ENCODE results near the gene CAMSAP2. TPM values are rescaled to one million over a fixed set of nuclear protein-coding genes. Genes with fewer than 3 reads are reported as not detected.
"Not testable (repeated sequence)": the region's sequence is repeated elsewhere in the genome, so short reads cannot be mapped to it uniquely, and the experiment has no call there.

CAMSAP2 gene
- total RNA-seq, 1 donor from 2014 or later: 23.0 TPM

DNA sequence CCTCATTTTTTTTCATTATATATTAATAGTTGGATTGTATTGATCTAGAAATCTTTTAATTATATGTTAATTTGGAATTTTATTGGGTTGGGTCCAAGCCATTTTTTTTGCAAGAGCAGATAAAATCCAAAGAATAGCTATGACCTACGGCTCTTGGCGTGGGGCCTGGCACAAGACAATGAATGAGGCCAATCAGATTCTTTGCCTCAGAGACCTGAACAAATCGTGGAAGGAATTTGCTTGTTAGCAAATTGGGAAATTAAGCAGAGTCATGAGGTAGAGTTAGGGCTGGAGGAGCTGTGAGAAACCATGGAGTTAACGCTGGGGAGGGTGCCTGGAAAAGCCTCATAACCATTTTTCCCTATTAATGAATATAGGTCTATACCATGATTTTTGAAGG, 40.1 kb downstream of the CAMSAP2 start:
- H3K9ac ChIP-seq (ENCODE audit: low read depth in 1 of 3, low read length in 3 of 3): no peak overlapping the region
- H3K4me3 ChIP-seq (ENCODE audit: low read length in 3 of 3): no peak overlapping the region
- H3K4me1 ChIP-seq (ENCODE audit: control insufficient read depth in 3 of 3, insufficient read depth in 3 of 3, low read length in 3 of 3): peaks cover 7 to 18% (median 16%) of the 10 kb centered on the region in 3 donors
- H3K27ac ChIP-seq (ENCODE audit: low read depth, low read length): no peak overlapping the region
- peaks cover 0 to 2% (median 0%) of the 10 kb centered on the region in 3 donors for H3K36me3 ChIP-seq (ENCODE audit: control insufficient read depth in 3 of 3, insufficient read depth in 3 of 3, low read length in 3 of 3)
- H3K27me3 ChIP-seq (ENCODE audit: control insufficient read depth in 3 of 3, insufficient read depth in 3 of 3, low read length in 3 of 3): no peaks in the 10 kb centered on the region
- no peaks in the 10 kb centered on the region for H3K9me3 ChIP-seq (ENCODE audit: control insufficient read depth in 3 of 3, low read length in 3 of 3)

GRCh38 chr1:200779326-200779725, 40.6 kb downstream of the CAMSAP2 start:
- peaks cover 7 to 13% (median 13%) of the 10 kb centered on the region in 3 donors for H3K4me1 ChIP-seq (ENCODE audit: control insufficient read depth in 3 of 3, insufficient read depth in 3 of 3, low read length in 3 of 3)
- peaks cover 0 to 2% (median 0%) of the 10 kb centered on the region in 3 donors for H3K36me3 ChIP-seq (ENCODE audit: control insufficient read depth in 3 of 3, insufficient read depth in 3 of 3, low read length in 3 of 3)
- H3K27ac ChIP-seq (ENCODE audit: low read depth, low read length): no peak overlapping the region

DNA sequence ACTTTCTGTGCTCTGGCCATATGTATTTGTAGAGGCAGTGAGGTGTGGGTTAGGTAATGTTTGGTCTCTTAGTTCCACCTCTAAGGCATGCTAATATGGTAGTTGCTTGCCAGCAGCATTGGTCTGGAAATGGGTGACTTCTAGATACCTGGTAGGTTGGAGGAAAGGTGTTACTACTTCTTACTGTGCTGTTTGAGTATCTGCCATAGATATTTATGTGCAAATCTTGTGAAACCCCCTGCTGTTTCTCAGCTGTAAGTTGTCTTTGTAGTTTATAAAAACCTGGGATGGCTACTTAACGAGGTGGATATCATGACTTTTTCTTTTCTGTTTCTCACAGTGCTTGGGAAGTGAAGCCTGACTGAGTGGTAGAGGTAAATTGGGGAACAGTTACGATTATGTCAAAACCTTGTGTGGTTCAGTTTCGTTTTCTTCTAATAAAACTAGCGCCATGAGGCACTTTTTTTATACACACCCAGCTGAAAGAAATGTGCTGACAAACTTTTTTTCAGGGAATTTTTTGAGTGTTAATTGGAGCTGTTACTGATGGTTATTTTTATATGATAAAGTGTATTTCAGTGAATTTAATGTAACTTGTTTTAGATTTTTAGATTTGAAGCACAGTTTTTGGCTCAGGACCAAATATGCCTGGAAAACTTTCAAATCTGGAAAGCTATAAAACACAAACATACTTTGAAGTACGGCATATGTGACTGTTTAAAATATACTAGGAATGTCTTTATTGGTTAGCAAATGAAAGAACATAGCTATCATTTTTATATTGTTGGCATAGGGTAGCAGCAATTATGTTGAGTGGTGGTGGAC, 42.1 kb downstream of the CAMSAP2 start:
- Histone ChIP-seq H3K36me3 (ENCODE audit: control insufficient read depth in 3 of 3, insufficient read depth in 3 of 3, low read length in 3 of 3) (peaks cover 0 to 2% (median 0%) of the 10 kb centered on the region in 3 donors), H3K9ac (ENCODE audit: low read depth in 1 of 3, low read length in 3 of 3) (no peak overlapping the region), H3K4me3 (ENCODE audit: low read length in 3 of 3) (peak overlapping the region in 1 of 3 donors; percentile 33), H3K27ac (ENCODE audit: low read depth, low read length) (no peak overlapping the region), H3K27me3 (ENCODE audit: control insufficient read depth in 3 of 3, insufficient read depth in 3 of 3, low read length in 3 of 3) (no peaks in the 10 kb centered on the region), H3K4me1 (ENCODE audit: control insufficient read depth in 3 of 3, insufficient read depth in 3 of 3, low read length in 3 of 3) (peaks cover 6 to 8% (median 7%) of the 10 kb centered on the region in 3 donors), H3K9me3 (ENCODE audit: control insufficient read depth in 3 of 3, low read length in 3 of 3) (no peaks in the 10 kb centered on the region)

More at GRCh38 chr1:200779326-200779725, 40.6 kb downstream of the CAMSAP2 start:
- Histone ChIP-seq H3K9me3 (ENCODE audit: control insufficient read depth in 3 of 3, low read length in 3 of 3) (no peaks in the 10 kb centered on the region), H3K9ac (ENCODE audit: low read depth in 1 of 3, low read length in 3 of 3) (no peak overlapping the region), H3K27me3 (ENCODE audit: control insufficient read depth in 3 of 3, insufficient read depth in 3 of 3, low read length in 3 of 3) (no peaks in the 10 kb centered on the region), H3K4me3 (ENCODE audit: low read length in 3 of 3) (no peak overlapping the region)

DNA sequence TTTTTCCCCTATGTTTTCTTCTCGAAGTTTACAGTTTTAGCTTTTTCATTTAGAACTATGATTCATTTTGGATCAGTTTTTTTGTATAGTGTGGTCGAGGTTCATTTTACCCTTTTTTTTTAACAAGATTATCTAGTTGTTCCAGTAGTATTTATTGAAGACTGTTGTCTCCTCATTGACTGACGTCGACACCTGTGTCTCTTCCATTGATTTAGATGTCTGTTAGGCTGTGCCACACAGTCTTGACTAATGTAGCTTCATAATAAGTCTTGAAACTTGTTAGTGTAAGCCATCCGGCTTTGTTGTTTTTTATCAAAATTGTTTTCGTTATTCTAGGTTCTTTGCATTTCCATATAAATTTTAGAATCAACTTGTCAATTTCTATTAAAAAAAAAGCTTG, 45.2 kb downstream of the CAMSAP2 start:
- no peak overlapping the region for H3K27ac ChIP-seq (ENCODE audit: low read depth, low read length)
- H3K9ac ChIP-seq (ENCODE audit: low read depth in 1 of 3, low read length in 3 of 3): no peak overlapping the region
- peaks cover 0 to 2% (median 0%) of the 10 kb centered on the region in 3 donors for H3K36me3 ChIP-seq (ENCODE audit: control insufficient read depth in 3 of 3, insufficient read depth in 3 of 3, low read length in 3 of 3)
- H3K4me3 ChIP-seq (ENCODE audit: low read length in 3 of 3): no peak overlapping the region
- peaks cover 0 to 10% (median 5%) of the 10 kb centered on the region in 3 donors for H3K4me1 ChIP-seq (ENCODE audit: control insufficient read depth in 3 of 3, insufficient read depth in 3 of 3, low read length in 3 of 3)
- no peaks in the 10 kb centered on the region for H3K27me3 ChIP-seq (ENCODE audit: control insufficient read depth in 3 of 3, insufficient read depth in 3 of 3, low read length in 3 of 3)
- peaks cover 0 to 4% (median 0%) of the 10 kb centered on the region in 3 donors for H3K9me3 ChIP-seq (ENCODE audit: control insufficient read depth in 3 of 3, low read length in 3 of 3)

GRCh38 chr1:200784576-200784975, 45.9 kb downstream of the CAMSAP2 start:
- Histone ChIP-seq H3K4me3 (ENCODE audit: low read length in 3 of 3) (no peak overlapping the region), H3K36me3 (ENCODE audit: control insufficient read depth in 3 of 3, insufficient read depth in 3 of 3, low read length in 3 of 3) (peaks cover 0 to 2% (median 0%) of the 10 kb centered on the region in 3 donors)

GRCh38 chr1:200786788-200787187, 48.1 kb downstream of the CAMSAP2 start:
- Histone ChIP-seq H3K27me3 (ENCODE audit: control insufficient read depth in 3 of 3, insufficient read depth in 3 of 3, low read length in 3 of 3) (no peaks in the 10 kb centered on the region), H3K9ac (ENCODE audit: low read depth in 1 of 3, low read length in 3 of 3) (no peak overlapping the region), H3K9me3 (ENCODE audit: control insufficient read depth in 3 of 3, low read length in 3 of 3) (peaks cover 0 to 4% (median 0%) of the 10 kb centered on the region in 3 donors), H3K27ac (ENCODE audit: low read depth, low read length) (no peak overlapping the region), H3K4me3 (ENCODE audit: low read length in 3 of 3) (peak overlapping the region in 1 of 3 donors; percentile 1), H3K36me3 (ENCODE audit: control insufficient read depth in 3 of 3, insufficient read depth in 3 of 3, low read length in 3 of 3) (peaks cover 0 to 2% (median 0%) of the 10 kb centered on the region in 3 donors), H3K4me1 (ENCODE audit: control insufficient read depth in 3 of 3, insufficient read depth in 3 of 3, low read length in 3 of 3) (peaks cover 0 to 3% (median 0%) of the 10 kb centered on the region in 3 donors)

More at GRCh38 chr1:200784576-200784975, 45.9 kb downstream of the CAMSAP2 start:
- Histone ChIP-seq H3K27ac (ENCODE audit: low read depth, low read length) (no peak overlapping the region), H3K27me3 (ENCODE audit: control insufficient read depth in 3 of 3, insufficient read depth in 3 of 3, low read length in 3 of 3) (no peaks in the 10 kb centered on the region), H3K9ac (ENCODE audit: low read depth in 1 of 3, low read length in 3 of 3) (no peak overlapping the region), H3K9me3 (ENCODE audit: control insufficient read depth in 3 of 3, low read length in 3 of 3) (peaks cover 0 to 4% (median 0%) of the 10 kb centered on the region in 3 donors), H3K4me1 (ENCODE audit: control insufficient read depth in 3 of 3, insufficient read depth in 3 of 3, low read length in 3 of 3) (peaks cover 0 to 10% (median 5%) of the 10 kb centered on the region in 3 donors)

DNA sequence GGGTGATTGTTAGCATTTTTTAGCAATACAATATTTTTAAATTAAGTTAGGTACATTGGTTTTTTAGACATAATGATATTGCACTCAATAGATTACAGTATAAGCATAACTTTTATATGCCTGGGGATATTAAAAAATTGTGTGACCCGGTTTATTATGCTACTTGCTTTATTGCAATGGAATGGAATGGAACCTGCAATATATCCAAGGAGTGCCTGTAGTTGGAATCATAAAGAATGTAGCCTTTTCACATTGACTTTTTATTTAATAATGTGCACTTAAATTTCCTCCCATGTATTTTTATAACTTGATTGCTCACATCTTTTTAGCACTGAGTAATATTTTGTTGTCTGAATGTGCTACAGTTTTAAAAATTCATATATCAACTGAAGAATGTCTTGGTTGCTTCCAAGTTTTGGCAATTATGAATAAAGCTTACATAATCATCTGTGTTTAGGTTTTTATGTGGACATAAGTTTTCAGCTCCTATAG, 49.2 kb downstream of the CAMSAP2 start:
- Histone ChIP-seq H3K9me3 (ENCODE audit: control insufficient read depth in 3 of 3, low read length in 3 of 3) (peaks cover 0 to 4% (median 0%) of the 10 kb centered on the region in 3 donors), H3K9ac (ENCODE audit: low read depth in 1 of 3, low read length in 3 of 3) (no peak overlapping the region), H3K4me1 (ENCODE audit: control insufficient read depth in 3 of 3, insufficient read depth in 3 of 3, low read length in 3 of 3) (peaks cover 0 to 3% (median 0%) of the 10 kb centered on the region in 3 donors), H3K27ac (ENCODE audit: low read depth, low read length) (no peak overlapping the region), H3K27me3 (ENCODE audit: control insufficient read depth in 3 of 3, insufficient read depth in 3 of 3, low read length in 3 of 3) (no peaks in the 10 kb centered on the region), H3K4me3 (ENCODE audit: low read length in 3 of 3) (no peak overlapping the region), H3K36me3 (ENCODE audit: control insufficient read depth in 3 of 3, insufficient read depth in 3 of 3, low read length in 3 of 3) (no peaks in the 10 kb centered on the region)

DNA sequence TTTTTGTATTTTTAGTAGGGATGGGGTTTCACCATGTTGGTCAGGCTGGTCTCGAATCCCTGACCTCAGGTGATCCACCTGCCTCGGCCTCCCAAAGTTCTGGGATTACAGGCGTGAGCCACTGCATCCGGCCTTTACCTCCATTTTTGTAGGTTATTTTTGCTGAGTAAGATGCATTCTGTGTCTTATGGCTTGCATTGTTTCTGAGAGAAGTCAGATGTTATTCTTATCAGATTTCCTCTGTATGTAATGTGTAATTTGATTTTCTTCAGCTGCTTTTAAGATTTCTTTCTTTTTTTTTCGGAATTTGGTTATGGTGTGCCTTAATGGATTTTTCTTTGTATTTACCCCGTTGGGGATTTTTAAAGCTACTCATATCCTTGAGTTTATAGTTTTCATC, 52.3 kb downstream of the CAMSAP2 start:
- H3K4me1 ChIP-seq (ENCODE audit: control insufficient read depth in 3 of 3, insufficient read depth in 3 of 3, low read length in 3 of 3): peaks cover 0 to 14% (median 5%) of the 10 kb centered on the region in 3 donors
- not testable (repeated sequence) for H3K27me3 ChIP-seq (ENCODE audit: control insufficient read depth in 3 of 3, insufficient read depth in 3 of 3, low read length in 3 of 3); H3K4me3 ChIP-seq (ENCODE audit: low read length in 3 of 3); H3K9ac ChIP-seq (ENCODE audit: low read depth in 1 of 3, low read length in 3 of 3); H3K27ac ChIP-seq (ENCODE audit: low read depth, low read length); H3K9me3 ChIP-seq (ENCODE audit: control insufficient read depth in 3 of 3, low read length in 3 of 3); H3K36me3 ChIP-seq (ENCODE audit: control insufficient read depth in 3 of 3, insufficient read depth in 3 of 3, low read length in 3 of 3)

DNA sequence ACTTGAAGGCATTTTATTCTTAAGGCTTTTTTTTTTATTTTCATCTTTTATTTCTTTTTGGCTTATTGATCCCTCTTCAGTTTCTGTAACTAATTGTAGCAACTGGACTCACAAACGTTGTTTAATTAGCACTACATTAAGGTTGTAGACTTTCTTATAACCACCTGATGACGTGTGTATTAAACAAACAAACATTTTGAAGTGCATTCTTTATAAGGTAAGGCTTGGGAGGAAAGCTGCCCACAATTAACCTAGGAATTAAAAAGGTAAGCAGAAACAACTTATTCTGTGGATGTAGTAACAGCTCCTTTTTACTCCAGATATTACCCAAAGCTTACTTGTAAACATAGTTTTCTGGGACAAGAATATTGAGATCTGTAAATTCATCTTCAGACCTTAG, 55.0 kb downstream of the CAMSAP2 start:
- Histone ChIP-seq H3K9me3 (ENCODE audit: control insufficient read depth in 3 of 3, low read length in 3 of 3) (no peaks in the 10 kb centered on the region), H3K4me1 (ENCODE audit: control insufficient read depth in 3 of 3, insufficient read depth in 3 of 3, low read length in 3 of 3) (peaks cover 0 to 11% (median 5%) of the 10 kb centered on the region in 3 donors), H3K27me3 (ENCODE audit: control insufficient read depth in 3 of 3, insufficient read depth in 3 of 3, low read length in 3 of 3) (no peaks in the 10 kb centered on the region), H3K36me3 (ENCODE audit: control insufficient read depth in 3 of 3, insufficient read depth in 3 of 3, low read length in 3 of 3) (no peaks in the 10 kb centered on the region), H3K27ac (ENCODE audit: low read depth, low read length) (no peak overlapping the region), H3K9ac (ENCODE audit: low read depth in 1 of 3, low read length in 3 of 3) (no peak overlapping the region), H3K4me3 (ENCODE audit: low read length in 3 of 3) (no peak overlapping the region)

DNA sequence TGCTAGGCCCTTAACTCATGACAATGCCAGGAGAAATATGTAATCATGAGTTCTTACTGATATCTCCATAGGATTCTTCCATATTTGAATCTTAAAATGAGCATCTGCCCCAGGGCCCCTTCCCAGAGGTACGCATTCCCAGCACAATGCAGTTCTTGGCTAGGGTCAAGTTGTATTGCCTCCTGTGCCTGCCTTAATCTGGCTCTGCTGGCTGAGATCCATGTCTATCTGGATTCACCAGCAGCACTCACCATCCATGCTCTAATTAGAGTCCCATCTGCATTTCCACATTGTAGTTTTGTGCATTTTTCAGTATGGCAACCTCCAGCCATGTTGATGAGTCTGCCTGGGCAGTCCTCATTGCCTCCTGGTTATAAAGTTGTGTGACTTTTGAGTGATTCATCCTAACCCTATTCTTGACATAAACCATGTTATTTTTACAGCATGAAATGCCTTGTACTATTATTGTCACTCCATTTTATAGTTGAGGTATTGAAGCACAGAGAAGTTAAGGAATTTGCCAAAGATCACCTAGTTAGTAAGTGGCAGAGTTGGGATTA, 55.9 kb downstream of the CAMSAP2 start:
- Histone ChIP-seq H3K4me3 (ENCODE audit: low read length in 3 of 3) (no peak overlapping the region), H3K4me1 (ENCODE audit: control insufficient read depth in 3 of 3, insufficient read depth in 3 of 3, low read length in 3 of 3) (peaks cover 0 to 11% (median 5%) of the 10 kb centered on the region in 3 donors), H3K9me3 (ENCODE audit: control insufficient read depth in 3 of 3, low read length in 3 of 3) (no peaks in the 10 kb centered on the region), H3K36me3 (ENCODE audit: control insufficient read depth in 3 of 3, insufficient read depth in 3 of 3, low read length in 3 of 3) (no peaks in the 10 kb centered on the region), H3K27ac (ENCODE audit: low read depth, low read length) (no peak overlapping the region), H3K9ac (ENCODE audit: low read depth in 1 of 3, low read length in 3 of 3) (no peak overlapping the region), H3K27me3 (ENCODE audit: control insufficient read depth in 3 of 3, insufficient read depth in 3 of 3, low read length in 3 of 3) (no peaks in the 10 kb centered on the region)

All from skeletal muscle tissue (tissue), 4 donors.